Neuronal stem cell (in vitro differentiated cells): ENCODE data around the gene TMA7B.

ENCODE experiments used
- DNase-seq: peaks from one replicate; pipeline ENCODE4 v3.0.0-alpha.2; 2013; ENCODE audit warnings: low spot score
- H2AFZ ChIP-seq: one replicate; pipeline ENCODE4 v1.6.1; 2013; ENCODE audit warnings: mild to moderate bottlenecking, low read length, inconsistent platforms
- H2AK5ac ChIP-seq: 2 replicates; pipeline ENCODE4 v1.6.1; 2013; ENCODE audit warnings: low read depth, mild to moderate bottlenecking, inconsistent platforms, low read length, moderate library complexity, mixed read lengths
- H2BK120ac ChIP-seq: 2 replicates; pipeline ENCODE4 v1.6.1; 2013; ENCODE audit warnings: low read depth, mild to moderate bottlenecking, inconsistent platforms, low read length, moderate library complexity, mixed read lengths
- H2BK12ac ChIP-seq: one replicate; pipeline ENCODE4 v1.6.1; 2013; ENCODE audit warnings: low read length, inconsistent platforms
- H2BK15ac ChIP-seq: 2 replicates; pipeline ENCODE4 v1.6.1; 2013; ENCODE audit warnings: mild to moderate bottlenecking, low read length, inconsistent platforms, mixed read lengths
- H2BK5ac ChIP-seq: one replicate; pipeline ENCODE4 v1.6.1; 2013; ENCODE audit warnings: inconsistent platforms, mild to moderate bottlenecking, low read length, moderate library complexity
- H3K14ac ChIP-seq: one replicate; pipeline ENCODE4 v1.6.1; 2013; ENCODE audit warnings: low read length, inconsistent platforms
- H3K18ac ChIP-seq: 2 replicates; pipeline ENCODE4 v1.6.1; 2013; ENCODE audit warnings: low read length, inconsistent platforms
- H3K23ac ChIP-seq: 2 replicates; pipeline ENCODE4 v1.6.1; 2013; ENCODE audit warnings: low read depth, mild to moderate bottlenecking, mixed read lengths, low read length, inconsistent platforms; ENCODE audit not compliant: poor library complexity
- H3K27ac ChIP-seq: replicated peaks from 3 replicates; pipeline ENCODE4 v1.5.1; 2013; ENCODE audit warnings: low read length, inconsistent platforms
- H3K27me3 ChIP-seq, 3 experiments: 2 replicates each; pipeline ENCODE4 v1.6.1; 2013; ENCODE audit warnings: low read length in 3 of 3, mild to moderate bottlenecking in 2 of 3, inconsistent platforms in 1 of 3, low read depth in 1 of 3, mixed read lengths in 1 of 3, moderate library complexity in 1 of 3; ENCODE audit not compliant: control insufficient read depth in 3 of 3, insufficient read depth in 3 of 3
- H3K36me3 ChIP-seq, 2 donors: replicated peaks in 1 of 2; 2 replicates each; pipeline ENCODE4 v1.6.1; 2013; ENCODE audit warnings: low read length in 2 of 2; ENCODE audit not compliant: control insufficient read depth in 2 of 2, insufficient read depth in 2 of 2
- H3K4ac ChIP-seq: 2 replicates; pipeline ENCODE4 v1.6.1; 2013; ENCODE audit warnings: inconsistent platforms, mild to moderate bottlenecking, low read length, moderate library complexity
- H3K4me1 ChIP-seq, 2 donors: 1 replicate in 1 of 2; 2 replicates in 1 of 2; pipeline ENCODE4 v1.6.1; 2013; ENCODE audit warnings: low read length in 2 of 2, low read depth in 1 of 2; ENCODE audit not compliant: control insufficient read depth in 2 of 2, insufficient read depth in 1 of 2
- H3K4me2 ChIP-seq: one replicate; pipeline ENCODE4 v1.6.1; 2013; ENCODE audit warnings: mild to moderate bottlenecking, low read length, inconsistent platforms; ENCODE audit not compliant: insufficient read depth, poor library complexity, severe bottlenecking
- H3K4me3 ChIP-seq, 2 donors: 2 replicates each; pipeline ENCODE4 v1.5.1; 2013; ENCODE audit warnings: low read length in 2 of 2, mild to moderate bottlenecking in 2 of 2, inconsistent platforms in 1 of 2, moderate library complexity in 1 of 2
- H3K79me1 ChIP-seq: one replicate; pipeline ENCODE4 v1.6.1; 2013; ENCODE audit warnings: low read depth, mild to moderate bottlenecking, inconsistent platforms, low read length, moderate library complexity
- H3K9ac ChIP-seq: one replicate; pipeline ENCODE4 v1.6.1; 2013; ENCODE audit warnings: mild to moderate bottlenecking, low read depth, low read length, inconsistent platforms; ENCODE audit not compliant: poor library complexity
- H3K9me3 ChIP-seq, 2 donors: replicated peaks in 1 of 2; 2 replicates each; pipeline versions ENCODE3 to v1.6.1; 2013; ENCODE audit warnings: low read length in 2 of 2, mild to moderate bottlenecking in 2 of 2, inconsistent platforms in 1 of 2, low read depth in 1 of 2, mixed read lengths in 1 of 2, moderate library complexity in 1 of 2; ENCODE audit not compliant: control insufficient read depth in 2 of 2, insufficient read depth in 1 of 2
- H4K8ac ChIP-seq: one replicate; pipeline ENCODE4 v1.6.1; 2013; ENCODE audit warnings: low read depth, mild to moderate bottlenecking, inconsistent platforms, low read length, moderate library complexity
- H4K91ac ChIP-seq: one replicate; pipeline ENCODE4 v1.6.1; 2013; ENCODE audit warnings: low read length, low read depth, mild to moderate bottlenecking, inconsistent platforms; ENCODE audit not compliant: poor library complexity
- WGBS, 2 donors: extraction: QIAGEN DNeasy Blood & Tissue Kit; methylation state at CpG; one replicate each; pipeline ENCODE4 v1.1.7; 2013; ENCODE audit warnings: missing lambda C conversion rate in 2 of 2, mixed read lengths in 1 of 2; ENCODE audit not compliant: insufficient read length in 2 of 2, insufficient replicate concordance in 1 of 2; ENCODE audit errors: extremely low coverage in 2 of 2; 5-methylcytosine and 5-hydroxymethylcytosine counted together

TMA7B gene

DNA sequence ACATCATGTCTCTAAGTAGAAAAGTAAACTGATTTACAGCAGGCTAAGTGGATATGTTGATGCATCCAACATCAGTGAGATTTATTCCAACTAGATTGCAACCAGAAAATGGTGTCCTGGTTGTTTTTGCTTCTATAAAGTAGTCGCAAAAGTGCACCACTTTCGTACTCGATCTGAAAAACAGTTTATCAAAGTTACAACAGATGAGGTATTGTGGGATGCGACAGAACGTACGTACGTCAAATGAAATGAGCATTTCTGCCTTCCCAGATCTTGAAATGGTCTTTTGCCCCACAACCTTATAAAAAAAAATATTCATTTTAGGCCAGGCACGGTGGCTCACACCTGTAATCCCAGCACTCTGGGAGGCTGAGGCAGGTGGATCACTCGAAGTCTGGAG, 45.6 kb upstream of the TMA7B start:
- Histone ChIP-seq H4K91ac (no peak overlapping the region), H2BK15ac (no peak overlapping the region), H2AK5ac (no peak overlapping the region), H4K8ac (no peak overlapping the region), H2BK12ac (no peak overlapping the region), H3K4me3 (no peak overlapping the region), H3K4ac (no peak overlapping the region), H2AFZ (no peak overlapping the region), H3K36me3 (no peaks in the 10 kb centered on the region), H3K79me1 (no peaks in the 10 kb centered on the region), H2BK5ac (no peak overlapping the region), H3K23ac (no peak overlapping the region), H3K4me2 (no peak overlapping the region), H3K27me3 (peaks cover 0 to 3% (median 0%) of the 10 kb centered on the region in 3 experiments), H3K9ac (no peak overlapping the region), H3K9me3 (no peaks in the 10 kb centered on the region), H3K4me1 (peaks cover 0 to 16% of the 10 kb centered on the region in 2 donors), H3K18ac (no peak overlapping the region), H2BK120ac (no peak overlapping the region), H3K14ac (no peak overlapping the region), H3K27ac (no peak overlapping the region)
- no CpG with 5 or more reads among the region's 9 CpGs for WGBS, 2 donors
- no peak for DNase-seq

DNA sequence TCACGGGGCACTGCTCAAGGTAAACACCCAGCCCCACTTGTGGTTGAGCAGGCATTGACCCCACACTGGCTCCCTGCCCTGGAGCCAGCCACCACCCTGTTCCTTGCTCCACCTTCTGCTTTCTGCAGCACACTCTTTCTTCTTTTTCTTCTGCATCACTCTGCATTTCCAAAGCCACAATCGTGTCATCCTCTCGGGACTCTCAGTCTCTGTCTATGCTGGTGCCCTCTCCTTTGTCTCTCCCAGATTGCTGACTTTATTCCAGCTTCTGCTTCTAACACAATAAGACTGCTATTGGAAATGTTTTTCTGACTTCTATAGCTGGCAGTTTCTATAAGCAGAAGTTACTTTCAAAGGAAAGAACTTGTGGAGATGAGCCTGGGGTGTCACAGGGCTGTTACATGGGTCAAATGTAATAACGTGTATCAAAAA, 44.9 kb upstream of the TMA7B start:
- H3K9ac ChIP-seq: no peak overlapping the region
- no CpG with 5 or more reads among the region's 4 CpGs for WGBS, 2 donors
- no peaks in the 10 kb centered on the region for H3K36me3 ChIP-seq
- DNase-seq: no peak
- peaks cover 0 to 16% of the 10 kb centered on the region in 2 donors for H3K4me1 ChIP-seq
- H3K4me3 ChIP-seq: no peak overlapping the region
- H3K23ac ChIP-seq: no peak overlapping the region
- no peak overlapping the region for H3K18ac ChIP-seq
- peaks cover 0 to 3% (median 0%) of the 10 kb centered on the region in 3 experiments for H3K27me3 ChIP-seq
- H3K9me3 ChIP-seq: no peaks in the 10 kb centered on the region
- no peak overlapping the region for H3K27ac ChIP-seq
- no peak overlapping the region for H3K4ac ChIP-seq
- no peak overlapping the region for H4K91ac ChIP-seq
- H3K4me2 ChIP-seq: no peak overlapping the region
- no peaks in the 10 kb centered on the region for H3K79me1 ChIP-seq
- H2BK12ac ChIP-seq: no peak overlapping the region
- no peak overlapping the region for H2BK5ac ChIP-seq
- no peak overlapping the region for H2BK15ac ChIP-seq
- H2AFZ ChIP-seq: no peak overlapping the region
- H4K8ac ChIP-seq: no peak overlapping the region
- H3K14ac ChIP-seq: no peak overlapping the region
- H2BK120ac ChIP-seq: no peak overlapping the region
- no peak overlapping the region for H2AK5ac ChIP-seq

DNA sequence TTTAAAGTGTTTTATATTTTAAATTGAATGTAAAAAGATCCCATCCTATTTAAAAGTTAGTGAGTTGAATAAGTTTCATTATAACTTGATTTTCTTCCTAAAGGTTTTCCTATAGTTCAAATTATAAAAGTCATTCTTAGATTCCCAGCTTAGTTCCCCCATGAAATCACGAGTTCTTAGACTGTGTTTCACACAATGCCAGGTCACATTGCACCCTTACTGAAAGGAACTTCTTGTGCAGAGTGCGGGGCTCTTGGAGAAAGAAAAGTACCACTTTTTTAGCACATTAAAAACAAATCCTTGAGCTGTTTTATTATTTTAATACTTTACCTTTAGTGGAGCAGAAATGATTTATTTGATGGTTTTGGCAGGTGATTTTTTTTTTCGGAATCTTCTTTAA, 43.7 kb upstream of the TMA7B start:
- H3K36me3 ChIP-seq: no peaks in the 10 kb centered on the region
- no peak overlapping the region for H2BK12ac ChIP-seq
- H4K91ac ChIP-seq: no peak overlapping the region
- no peak overlapping the region for H3K4me2 ChIP-seq
- no peaks in the 10 kb centered on the region for H3K9me3 ChIP-seq
- no peak overlapping the region for H3K9ac ChIP-seq
- no peak overlapping the region for H4K8ac ChIP-seq
- H3K23ac ChIP-seq: no peak overlapping the region
- H3K27ac ChIP-seq: no peak overlapping the region
- DNase-seq: no peak
- H2BK15ac ChIP-seq: no peak overlapping the region
- no peak overlapping the region for H2AFZ ChIP-seq
- H2AK5ac ChIP-seq: no peak overlapping the region
- no peak overlapping the region for H2BK5ac ChIP-seq
- peaks cover 0 to 16% of the 10 kb centered on the region in 2 donors for H3K4me1 ChIP-seq
- WGBS, 2 donors: no CpG with 5 or more reads among the region's 3 CpGs
- peaks cover 0 to 3% (median 0%) of the 10 kb centered on the region in 3 experiments for H3K27me3 ChIP-seq
- no peak overlapping the region for H3K4ac ChIP-seq
- H2BK120ac ChIP-seq: no peak overlapping the region
- H3K18ac ChIP-seq: no peak overlapping the region
- no peak overlapping the region for H3K14ac ChIP-seq
- no peaks in the 10 kb centered on the region for H3K79me1 ChIP-seq
- H3K4me3 ChIP-seq: no peak overlapping the region

DNA sequence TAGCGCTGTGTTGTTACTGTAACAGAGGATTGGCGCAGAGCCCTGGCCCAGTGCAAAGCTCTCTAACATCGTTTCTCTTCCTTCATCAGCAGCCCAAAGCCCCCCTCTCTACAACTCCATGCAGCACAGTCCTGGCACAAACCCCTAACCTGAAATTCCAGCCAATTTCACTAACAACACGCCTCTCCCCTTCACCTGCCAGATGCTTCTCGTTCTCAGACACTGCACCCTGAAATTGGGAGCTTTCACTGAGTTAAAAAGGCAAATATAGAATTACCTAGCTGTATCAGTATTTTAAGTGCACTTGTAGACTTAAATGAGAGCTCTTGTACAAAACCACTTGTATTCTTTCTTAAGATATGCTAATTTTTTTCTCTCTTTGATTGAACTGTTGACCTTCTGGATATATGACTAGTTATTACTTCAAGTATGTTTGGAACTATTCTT, 43.0 kb upstream of the TMA7B start:
- no peak overlapping the region for H2BK5ac ChIP-seq
- no peak overlapping the region for H3K4ac ChIP-seq
- peaks cover 0 to 16% of the 10 kb centered on the region in 2 donors for H3K4me1 ChIP-seq
- H2BK12ac ChIP-seq: no peak overlapping the region
- no peak overlapping the region for H3K23ac ChIP-seq
- H3K4me2 ChIP-seq: no peak overlapping the region
- H3K18ac ChIP-seq: peak overlapping the region; percentile 40
- H2BK120ac ChIP-seq: no peak overlapping the region
- H4K91ac ChIP-seq: no peak overlapping the region
- H3K4me3 ChIP-seq: no peak overlapping the region
- peaks cover 0 to 3% (median 0%) of the 10 kb centered on the region in 3 experiments for H3K27me3 ChIP-seq
- H3K79me1 ChIP-seq: no peaks in the 10 kb centered on the region
- H3K27ac ChIP-seq: no peak overlapping the region
- no peaks in the 10 kb centered on the region for H3K9me3 ChIP-seq
- no peak overlapping the region for H2BK15ac ChIP-seq
- H3K9ac ChIP-seq: no peak overlapping the region
- H3K14ac ChIP-seq: no peak overlapping the region
- WGBS, 2 donors: no CpG with 5 or more reads among the region's 5 CpGs
- H3K36me3 ChIP-seq: no peaks in the 10 kb centered on the region
- DNase-seq: no peak
- no peak overlapping the region for H4K8ac ChIP-seq
- H2AFZ ChIP-seq: no peak overlapping the region
- H2AK5ac ChIP-seq: no peak overlapping the region
